H1 (cell line): ENCODE data around the gene POU4F1. TPM values are rescaled to one million over a fixed set of nuclear protein-coding genes. Genes with fewer than 3 reads are reported as not detected.

Experiments used
- CHD1 ChIP-seq: IDR thresholded peaks from 2 replicates; pipeline ENCODE4 v1.6.1; 2012; ENCODE audit warnings: low read depth, low read length, improper control_type of control experiment
- KDM4A ChIP-seq: IDR thresholded peaks from one replicate; pipeline ENCODE4 v1.7.1; 2012; ENCODE audit warnings: low read depth, mild to moderate bottlenecking, moderate library complexity, low read length, inconsistent platforms; ENCODE audit not compliant: severe bottlenecking
- MAFK ChIP-seq: IDR thresholded peaks from 2 replicates; pipeline ENCODE4 v1.6.1; 2012; ENCODE audit warnings: low read depth, mild to moderate bottlenecking, improper control_type of control experiment, low read length
- NRF1 ChIP-seq: IDR thresholded peaks from 2 replicates; pipeline ENCODE4 v1.6.1; 2011; ENCODE audit warnings: mild to moderate bottlenecking, low read depth, low read length, improper control_type of control experiment
- RNF2 ChIP-seq: fragments of 200-900, 300-1000 bp; sonication (generic); IDR thresholded peaks from 2 replicates; pipeline ENCODE4 v1.7.1; 2016; ENCODE audit warnings: borderline replicate concordance, low read depth, mild to moderate bottlenecking, antibody characterized with exemption, low read length; ENCODE audit not compliant: poor library complexity, severe bottlenecking; ENCODE audit errors: missing control alignments
- SIRT6 ChIP-seq: IDR thresholded peaks from one replicate; pipeline ENCODE4 v1.7.1; 2012; ENCODE audit warnings: low read length, inconsistent platforms
- SRF ChIP-seq: IDR thresholded peaks from 2 replicates; pipeline ENCODE4 v1.6.1; 2011; ENCODE audit warnings: mild to moderate bottlenecking, low read depth, low read length, moderate library complexity
- polyA plus RNA-seq, 7 experiments: library from polyadenylated mRNA; depleted of rRNA in 3 of 7; stranded (reverse) in 5 of 7; unstranded in 2 of 7; fragments of >200 nt in 5 of 7; fragments of 200-250 nt in 2 of 7; gene quantifications; 1 replicate in 5 of 7; 2 replicates in 1 of 7; 4 replicates in 1 of 7; pipeline versions ENCODE4 v1.2.1 to v1.2.3, GENCODE V29; 2011 to 2013; ENCODE audit warnings: missing spikeins in 2 of 7, mixed read lengths in 2 of 7
- total RNA-seq: library from RNA; stranded (reverse); fragmentation: NEBNext Ultra II Directional; extraction: Animal tissue kit (Norgen Biotek cat#: 25700); gene quantifications from 2 replicates; pipeline ENCODE4 v1.2.1, GENCODE V29; 2021
- TF ChIP-seq, protein P1 (sequence below): fragments of 300-600 bp; sonication (generic); IDR thresholded peaks from 2 replicates; pipeline ENCODE4 v1.7.1; 2012; ENCODE audit warnings: low read length, moderate library complexity, mild to moderate bottlenecking, inconsistent platforms; ENCODE audit not compliant: insufficient replicate concordance
- TF ChIP-seq, protein P2 (sequence below): IDR thresholded peaks from 2 replicates; pipeline ENCODE4 v1.6.1; 2012; ENCODE audit warnings: inconsistent platforms
- TF ChIP-seq, protein P3 (sequence below): IDR thresholded peaks from 2 replicates; pipeline ENCODE4 v1.6.1; 2011; ENCODE audit warnings: low read depth, mild to moderate bottlenecking, low read length; ENCODE audit not compliant: insufficient read depth

Gene POU4F1
- total and polyA plus RNA-seq, 2 of the 8 experiments (the other 6 are each of a cell fraction or from before 2014, with no cell fraction given), result 0.09 to 0.32 TPM

DNA sequence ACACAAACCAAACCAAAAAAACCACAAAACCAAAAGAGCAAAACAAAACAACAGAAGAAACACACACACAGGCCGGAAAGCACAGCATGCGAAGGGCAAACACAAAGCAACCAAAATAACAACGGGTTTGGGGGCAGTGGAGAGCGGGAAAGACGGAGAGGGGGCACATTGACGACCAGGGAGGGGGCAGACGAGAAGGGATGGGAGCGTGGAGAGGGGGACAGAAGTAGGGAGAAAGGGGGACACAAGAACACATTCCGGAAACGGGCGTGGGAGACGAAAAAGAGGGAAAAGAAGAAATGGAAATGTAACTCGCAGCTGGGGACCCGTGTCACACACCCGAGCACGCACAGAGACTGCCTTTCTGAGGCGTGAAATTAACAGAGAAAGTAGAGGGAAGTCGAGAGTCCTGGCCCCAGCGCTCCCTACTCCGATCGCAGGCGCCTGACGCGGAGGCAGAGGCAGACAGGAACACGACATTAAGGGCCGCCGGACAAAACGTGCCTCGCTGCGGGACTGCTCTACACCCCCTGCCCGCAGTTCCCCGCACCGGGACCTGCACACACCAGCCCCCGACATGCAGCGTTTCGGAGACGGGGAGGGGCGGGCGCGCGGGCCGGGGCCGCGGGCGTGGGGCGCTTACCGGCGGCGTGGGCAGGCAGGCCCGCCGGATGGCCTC is 652 bp downstream of the POU4F1 start (continued):
- TF ChIP-seq, protein P1, sequence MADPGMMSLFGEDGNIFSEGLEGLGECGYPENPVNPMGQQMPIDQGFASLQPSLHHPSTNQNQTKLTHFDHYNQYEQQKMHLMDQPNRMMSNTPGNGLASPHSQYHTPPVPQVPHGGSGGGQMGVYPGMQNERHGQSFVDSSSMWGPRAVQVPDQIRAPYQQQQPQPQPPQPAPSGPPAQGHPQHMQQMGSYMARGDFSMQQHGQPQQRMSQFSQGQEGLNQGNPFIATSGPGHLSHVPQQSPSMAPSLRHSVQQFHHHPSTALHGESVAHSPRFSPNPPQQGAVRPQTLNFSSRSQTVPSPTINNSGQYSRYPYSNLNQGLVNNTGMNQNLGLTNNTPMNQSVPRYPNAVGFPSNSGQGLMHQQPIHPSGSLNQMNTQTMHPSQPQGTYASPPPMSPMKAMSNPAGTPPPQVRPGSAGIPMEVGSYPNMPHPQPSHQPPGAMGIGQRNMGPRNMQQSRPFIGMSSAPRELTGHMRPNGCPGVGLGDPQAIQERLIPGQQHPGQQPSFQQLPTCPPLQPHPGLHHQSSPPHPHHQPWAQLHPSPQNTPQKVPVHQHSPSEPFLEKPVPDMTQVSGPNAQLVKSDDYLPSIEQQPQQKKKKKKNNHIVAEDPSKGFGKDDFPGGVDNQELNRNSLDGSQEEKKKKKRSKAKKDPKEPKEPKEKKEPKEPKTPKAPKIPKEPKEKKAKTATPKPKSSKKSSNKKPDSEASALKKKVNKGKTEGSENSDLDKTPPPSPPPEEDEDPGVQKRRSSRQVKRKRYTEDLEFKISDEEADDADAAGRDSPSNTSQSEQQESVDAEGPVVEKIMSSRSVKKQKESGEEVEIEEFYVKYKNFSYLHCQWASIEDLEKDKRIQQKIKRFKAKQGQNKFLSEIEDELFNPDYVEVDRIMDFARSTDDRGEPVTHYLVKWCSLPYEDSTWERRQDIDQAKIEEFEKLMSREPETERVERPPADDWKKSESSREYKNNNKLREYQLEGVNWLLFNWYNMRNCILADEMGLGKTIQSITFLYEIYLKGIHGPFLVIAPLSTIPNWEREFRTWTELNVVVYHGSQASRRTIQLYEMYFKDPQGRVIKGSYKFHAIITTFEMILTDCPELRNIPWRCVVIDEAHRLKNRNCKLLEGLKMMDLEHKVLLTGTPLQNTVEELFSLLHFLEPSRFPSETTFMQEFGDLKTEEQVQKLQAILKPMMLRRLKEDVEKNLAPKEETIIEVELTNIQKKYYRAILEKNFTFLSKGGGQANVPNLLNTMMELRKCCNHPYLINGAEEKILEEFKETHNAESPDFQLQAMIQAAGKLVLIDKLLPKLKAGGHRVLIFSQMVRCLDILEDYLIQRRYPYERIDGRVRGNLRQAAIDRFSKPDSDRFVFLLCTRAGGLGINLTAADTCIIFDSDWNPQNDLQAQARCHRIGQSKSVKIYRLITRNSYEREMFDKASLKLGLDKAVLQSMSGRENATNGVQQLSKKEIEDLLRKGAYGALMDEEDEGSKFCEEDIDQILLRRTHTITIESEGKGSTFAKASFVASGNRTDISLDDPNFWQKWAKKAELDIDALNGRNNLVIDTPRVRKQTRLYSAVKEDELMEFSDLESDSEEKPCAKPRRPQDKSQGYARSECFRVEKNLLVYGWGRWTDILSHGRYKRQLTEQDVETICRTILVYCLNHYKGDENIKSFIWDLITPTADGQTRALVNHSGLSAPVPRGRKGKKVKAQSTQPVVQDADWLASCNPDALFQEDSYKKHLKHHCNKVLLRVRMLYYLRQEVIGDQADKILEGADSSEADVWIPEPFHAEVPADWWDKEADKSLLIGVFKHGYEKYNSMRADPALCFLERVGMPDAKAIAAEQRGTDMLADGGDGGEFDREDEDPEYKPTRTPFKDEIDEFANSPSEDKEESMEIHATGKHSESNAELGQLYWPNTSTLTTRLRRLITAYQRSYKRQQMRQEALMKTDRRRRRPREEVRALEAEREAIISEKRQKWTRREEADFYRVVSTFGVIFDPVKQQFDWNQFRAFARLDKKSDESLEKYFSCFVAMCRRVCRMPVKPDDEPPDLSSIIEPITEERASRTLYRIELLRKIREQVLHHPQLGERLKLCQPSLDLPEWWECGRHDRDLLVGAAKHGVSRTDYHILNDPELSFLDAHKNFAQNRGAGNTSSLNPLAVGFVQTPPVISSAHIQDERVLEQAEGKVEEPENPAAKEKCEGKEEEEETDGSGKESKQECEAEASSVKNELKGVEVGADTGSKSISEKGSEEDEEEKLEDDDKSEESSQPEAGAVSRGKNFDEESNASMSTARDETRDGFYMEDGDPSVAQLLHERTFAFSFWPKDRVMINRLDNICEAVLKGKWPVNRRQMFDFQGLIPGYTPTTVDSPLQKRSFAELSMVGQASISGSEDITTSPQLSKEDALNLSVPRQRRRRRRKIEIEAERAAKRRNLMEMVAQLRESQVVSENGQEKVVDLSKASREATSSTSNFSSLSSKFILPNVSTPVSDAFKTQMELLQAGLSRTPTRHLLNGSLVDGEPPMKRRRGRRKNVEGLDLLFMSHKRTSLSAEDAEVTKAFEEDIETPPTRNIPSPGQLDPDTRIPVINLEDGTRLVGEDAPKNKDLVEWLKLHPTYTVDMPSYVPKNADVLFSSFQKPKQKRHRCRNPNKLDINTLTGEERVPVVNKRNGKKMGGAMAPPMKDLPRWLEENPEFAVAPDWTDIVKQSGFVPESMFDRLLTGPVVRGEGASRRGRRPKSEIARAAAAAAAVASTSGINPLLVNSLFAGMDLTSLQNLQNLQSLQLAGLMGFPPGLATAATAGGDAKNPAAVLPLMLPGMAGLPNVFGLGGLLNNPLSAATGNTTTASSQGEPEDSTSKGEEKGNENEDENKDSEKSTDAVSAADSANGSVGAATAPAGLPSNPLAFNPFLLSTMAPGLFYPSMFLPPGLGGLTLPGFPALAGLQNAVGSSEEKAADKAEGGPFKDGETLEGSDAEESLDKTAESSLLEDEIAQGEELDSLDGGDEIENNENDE, result no peak
- peak; percentile 21 for TF ChIP-seq KDM4A
- TF ChIP-seq, protein P2, sequence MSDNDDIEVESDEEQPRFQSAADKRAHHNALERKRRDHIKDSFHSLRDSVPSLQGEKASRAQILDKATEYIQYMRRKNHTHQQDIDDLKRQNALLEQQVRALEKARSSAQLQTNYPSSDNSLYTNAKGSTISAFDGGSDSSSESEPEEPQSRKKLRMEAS, result no peak
- TF ChIP-seq MAFK, result no peak
- TF ChIP-seq NRF1, result no peak
- no peak for TF ChIP-seq SIRT6
- TF ChIP-seq CHD1, result no peak
- peak; percentile 99 for TF ChIP-seq RNF2
- TF ChIP-seq, protein P3, sequence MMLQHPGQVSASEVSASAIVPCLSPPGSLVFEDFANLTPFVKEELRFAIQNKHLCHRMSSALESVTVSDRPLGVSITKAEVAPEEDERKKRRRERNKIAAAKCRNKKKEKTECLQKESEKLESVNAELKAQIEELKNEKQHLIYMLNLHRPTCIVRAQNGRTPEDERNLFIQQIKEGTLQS, result no peak
- TF ChIP-seq SRF, result no peak
